GM20431 (cell line): ENCODE data around the gene CCDC107.
"Not testable (repeated sequence)": the region's sequence is repeated elsewhere in the genome, so short reads cannot be mapped to it uniquely, and the experiment has no call there.

Experiments
- in situ Hi-C: fragments of 300-500 bp; cut with MseI, MboI; formaldehyde crosslinking; loops from one replicate; pipeline ENCODE4 v1.15.0; 2020; ENCODE audit warnings: low sequenced_read_pairs; ENCODE audit not compliant: unreplicated experiment

Gene CCDC107, protein sequence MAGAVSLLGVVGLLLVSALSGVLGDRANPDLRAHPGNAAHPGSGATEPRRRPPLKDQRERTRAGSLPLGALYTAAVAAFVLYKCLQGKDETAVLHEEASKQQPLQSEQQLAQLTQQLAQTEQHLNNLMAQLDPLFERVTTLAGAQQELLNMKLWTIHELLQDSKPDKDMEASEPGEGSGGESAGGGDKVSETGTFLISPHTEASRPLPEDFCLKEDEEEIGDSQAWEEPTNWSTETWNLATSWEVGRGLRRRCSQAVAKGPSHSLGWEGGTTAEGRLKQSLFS

DNA sequence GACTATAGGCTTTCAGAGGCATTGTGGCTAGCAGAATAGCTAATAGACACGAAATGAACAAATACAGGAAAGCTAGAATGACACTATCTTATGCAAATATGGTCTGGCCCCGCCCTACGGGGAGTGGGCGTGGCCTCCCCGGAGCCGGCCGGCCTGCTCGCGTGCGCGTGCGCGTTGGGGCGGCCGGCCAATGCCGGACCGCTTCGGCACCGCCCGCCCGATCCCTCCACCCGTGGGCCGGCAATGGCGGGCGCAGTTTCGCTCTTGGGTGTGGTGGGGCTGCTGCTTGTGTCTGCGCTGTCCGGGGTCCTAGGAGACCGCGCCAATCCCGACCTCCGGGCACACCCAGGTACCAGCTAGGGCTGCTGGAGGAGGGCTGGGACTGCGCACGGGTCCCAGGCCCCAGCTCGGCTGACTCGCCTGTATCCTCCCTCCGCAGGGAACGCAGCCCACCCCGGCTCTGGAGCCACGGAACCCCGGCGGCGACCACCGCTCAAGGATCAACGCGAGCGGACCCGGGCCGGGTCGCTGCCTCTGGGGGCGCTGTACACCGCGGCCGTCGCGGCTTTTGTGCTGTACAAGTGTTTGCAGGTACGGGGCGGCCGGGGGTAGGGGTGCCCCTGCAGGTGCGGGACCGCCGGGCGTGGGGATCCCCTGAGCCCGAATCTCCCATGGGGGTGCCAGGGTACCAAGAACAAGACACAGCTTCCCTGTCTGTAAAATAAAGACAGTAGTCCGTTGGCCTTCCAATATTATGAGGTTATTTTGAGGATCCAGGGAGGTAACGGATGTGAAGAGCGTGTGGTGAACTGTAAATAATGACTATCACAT lies at the start of gene CCDC107:
Gene CCDC107, plus strand, starts transcription at position 156 of the 831 bp plus-strand sequence. Its CDS starts 88 bp downstream, at position 244.
- in situ Hi-C loops: no loop called here

DNA sequence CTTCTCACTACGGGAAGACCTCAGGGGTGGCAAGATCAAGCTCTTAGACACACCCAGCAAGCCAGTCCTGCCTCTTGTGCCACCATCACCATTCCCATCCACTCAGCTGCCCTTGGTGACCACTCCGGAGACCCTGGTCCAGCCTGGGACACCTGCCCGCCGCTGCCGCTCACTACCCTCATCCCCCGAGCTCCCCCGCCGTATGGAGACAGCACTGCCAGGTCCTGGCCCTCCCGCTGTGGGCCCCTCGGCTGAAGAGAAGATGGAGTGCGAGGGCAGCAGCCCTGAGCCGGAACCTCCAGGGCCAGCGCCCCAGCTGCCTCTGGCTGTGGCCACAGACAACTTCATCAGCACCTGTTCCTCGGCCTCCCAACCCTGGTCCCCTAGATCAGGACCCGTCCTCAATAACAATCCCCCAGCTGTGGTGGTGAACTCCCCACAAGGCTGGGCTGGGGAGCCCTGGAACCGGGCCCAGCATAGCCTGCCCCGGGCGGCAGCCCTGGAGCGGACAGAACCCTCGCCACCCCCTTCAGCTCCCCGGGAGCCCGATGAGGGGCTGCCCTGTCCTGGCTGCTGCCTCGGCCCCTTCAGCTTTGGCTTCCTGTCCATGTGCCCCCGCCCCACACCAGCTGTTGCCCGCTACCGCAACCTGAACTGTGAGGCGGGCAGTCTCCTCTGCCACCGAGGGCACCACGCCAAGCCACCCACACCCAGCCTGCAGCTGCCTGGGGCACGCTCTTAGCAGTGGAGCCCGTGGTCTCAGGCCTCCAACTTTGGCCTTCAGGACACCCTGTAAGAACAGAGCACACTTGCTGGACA lies 48.9 kb upstream of the CCDC107 start:
- in situ Hi-C loops: no loop called here

DNA sequence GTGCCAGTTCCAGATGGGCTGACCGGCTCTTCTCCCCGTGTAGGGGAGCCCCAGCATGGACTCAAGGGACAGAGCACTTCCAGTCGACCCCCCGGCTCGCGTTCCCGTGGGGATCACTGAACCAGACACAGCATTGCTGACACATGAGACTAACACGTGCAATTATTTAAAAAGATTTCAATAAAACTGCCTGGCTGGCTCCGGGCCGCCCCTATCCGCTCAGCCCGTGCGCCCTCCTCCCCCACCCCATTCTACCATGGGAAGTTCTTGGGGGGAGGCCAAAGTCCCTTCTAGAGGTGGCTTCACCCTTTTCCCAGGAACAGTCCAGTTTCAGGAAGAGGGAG lies 48.3 kb upstream of the CCDC107 start:
- in situ Hi-C loops: no loop called here

DNA sequence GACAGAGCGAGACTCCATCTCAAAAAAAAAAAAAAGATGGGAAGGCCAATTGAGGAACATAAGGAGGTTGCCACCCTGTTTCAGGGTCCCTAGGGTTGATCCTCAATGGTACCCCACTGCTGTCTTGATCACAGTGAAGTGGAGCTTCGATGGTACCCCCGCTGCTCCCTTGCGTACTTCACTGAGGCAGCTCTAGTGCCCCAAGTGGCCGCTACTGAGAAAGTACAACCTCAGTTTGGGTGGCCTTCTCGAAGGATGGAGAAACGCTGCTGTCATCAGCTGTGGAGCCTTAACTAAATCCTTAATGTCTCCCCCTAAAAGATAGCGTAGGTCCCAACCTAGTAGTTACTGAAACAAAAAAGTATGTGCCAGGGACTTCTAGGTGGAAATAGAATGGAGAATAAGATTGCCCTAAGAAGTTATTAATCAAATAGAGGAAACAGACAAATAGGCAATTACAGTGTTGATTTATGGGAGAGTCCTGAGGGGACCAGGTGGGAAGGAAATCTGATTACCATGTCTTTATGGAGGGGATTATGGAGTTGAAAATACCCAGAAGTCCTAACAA lies 46.8 kb upstream of the CCDC107 start:
- in situ Hi-C loops: no loop called here

DNA sequence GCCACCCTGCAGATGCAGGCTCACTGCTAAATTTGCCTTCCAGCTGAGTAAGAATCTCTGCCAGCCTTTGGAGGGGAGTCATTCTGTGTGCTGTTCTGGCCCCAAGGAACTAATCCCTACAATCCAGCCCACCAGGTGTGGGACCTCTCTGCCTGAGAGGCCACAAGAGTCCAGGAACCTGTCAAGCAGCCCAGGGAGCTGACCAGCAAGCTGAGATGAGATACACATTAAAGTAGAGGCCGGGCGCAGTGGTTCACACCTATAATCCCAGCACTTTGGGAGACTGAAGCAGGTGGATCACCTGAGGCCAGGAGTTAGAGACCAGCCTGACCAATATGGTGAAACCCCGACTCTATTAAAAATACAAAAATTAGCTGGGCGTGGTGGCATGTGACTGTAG lies 46.0 kb upstream of the CCDC107 start:
- in situ Hi-C loops: not testable (repeated sequence)

DNA sequence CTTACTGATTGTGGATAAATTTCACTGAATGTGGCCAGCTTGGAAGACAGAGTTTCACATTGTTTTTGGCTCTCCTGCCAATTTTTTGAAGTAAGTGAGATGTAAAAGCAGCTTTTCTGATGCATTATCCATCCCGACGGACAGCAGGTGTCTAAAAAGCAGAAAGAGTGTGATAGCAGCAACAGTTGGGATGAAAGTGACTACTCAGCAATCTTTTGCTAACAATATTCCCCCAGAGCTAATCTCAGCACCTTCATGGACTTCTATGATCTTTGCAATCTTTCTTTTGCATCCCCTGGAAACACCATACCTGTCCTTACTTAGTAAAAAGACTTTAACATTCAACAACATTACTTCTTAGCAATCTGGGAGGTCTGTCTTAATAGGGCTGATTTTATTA lies 45.2 kb upstream of the CCDC107 start:
- in situ Hi-C loops: no loop called here

DNA sequence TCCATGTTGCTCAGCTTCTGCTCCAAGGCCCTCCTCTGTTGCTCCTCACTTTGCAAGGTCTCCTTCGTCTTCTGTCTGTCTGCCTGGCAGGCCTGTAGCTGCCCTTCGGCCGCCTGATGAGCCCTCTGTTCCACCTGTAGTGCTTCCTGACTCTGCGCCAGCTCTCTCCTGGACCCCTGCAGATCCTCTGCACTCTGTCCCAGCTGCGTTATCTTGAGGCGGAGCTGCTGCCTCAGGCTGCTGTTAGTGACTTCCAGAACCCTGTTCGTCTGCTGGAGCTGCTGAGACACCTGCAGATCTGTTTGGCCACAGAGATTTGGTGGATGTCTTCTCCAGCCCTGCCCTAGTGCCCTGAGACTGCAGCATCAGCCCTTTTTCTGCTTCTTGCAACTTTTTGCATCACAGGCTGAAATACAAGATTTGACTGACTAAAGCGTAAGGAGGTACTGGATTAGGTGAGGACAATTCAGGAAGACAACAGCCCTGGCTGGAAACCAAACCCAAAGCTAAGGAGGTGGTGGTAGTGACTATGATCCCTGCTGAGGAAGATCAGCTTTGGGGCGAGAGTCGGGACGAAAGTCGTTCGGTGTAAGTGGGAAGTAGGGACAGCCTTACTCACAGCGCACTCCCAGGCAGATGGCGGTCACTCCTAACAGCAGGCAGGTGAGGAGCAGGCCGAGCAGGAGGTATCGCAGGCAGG lies 42.0 kb upstream of the CCDC107 start:
- in situ Hi-C loops: no loop called here

DNA sequence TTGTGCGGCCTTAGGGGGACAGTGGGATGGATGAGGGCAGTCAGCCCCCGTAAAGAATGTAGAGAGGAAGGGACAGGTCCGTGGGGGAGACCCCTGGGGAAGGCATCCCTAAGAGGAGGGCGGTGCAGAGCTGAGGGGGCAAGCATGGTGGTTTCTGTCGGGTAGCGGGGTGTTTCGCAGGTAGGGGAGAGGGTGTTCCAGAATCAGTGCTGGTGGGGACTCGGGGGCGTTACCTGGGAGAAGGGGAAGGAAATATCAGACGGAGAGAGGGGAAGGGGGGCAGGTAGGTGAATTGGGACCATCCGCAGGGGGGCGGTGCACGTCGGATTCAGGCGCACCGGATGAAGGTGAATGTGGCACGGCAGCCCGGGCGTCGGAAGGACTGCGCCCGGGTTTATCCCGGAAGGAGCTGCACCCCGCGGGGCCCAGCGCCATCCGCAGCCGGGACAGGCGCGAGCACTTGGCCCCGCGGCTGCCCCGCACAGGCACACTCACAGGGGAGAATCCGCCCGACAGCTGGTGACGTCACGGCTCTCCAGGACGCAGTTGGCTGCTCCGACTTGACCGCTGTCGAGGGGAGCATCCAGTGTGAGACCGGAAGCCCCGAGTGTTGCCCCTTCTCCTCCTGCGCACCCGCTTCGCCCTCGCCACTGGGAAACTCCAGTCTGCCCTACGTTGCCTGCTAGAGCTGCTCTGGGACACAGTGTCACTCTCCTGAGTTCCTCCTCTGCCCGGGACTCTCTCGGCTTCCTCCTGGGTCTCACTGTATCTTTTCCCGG lies 41.2 kb upstream of the CCDC107 start:
- in situ Hi-C loops: no loop called here

DNA sequence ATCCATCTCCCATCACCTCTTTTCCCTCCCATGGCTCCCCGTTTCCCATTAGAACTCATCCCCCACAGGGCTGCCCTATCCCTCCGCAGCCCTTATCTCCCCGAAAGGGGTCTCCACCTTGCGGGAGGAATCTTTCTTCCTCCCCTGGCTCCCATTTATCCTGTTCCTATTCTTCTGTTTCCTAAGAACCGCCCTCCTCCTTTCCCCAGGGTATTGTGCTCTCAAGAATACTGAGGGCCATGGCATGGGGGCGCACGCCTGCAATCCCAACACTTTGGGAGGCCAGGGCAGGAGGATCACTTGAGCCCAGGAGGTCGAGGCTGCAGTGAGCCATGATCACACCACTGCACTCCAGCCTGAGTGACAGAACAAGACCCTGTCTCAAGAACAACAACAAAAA lies 40.5 kb upstream of the CCDC107 start:
- in situ Hi-C loops: no loop called here

DNA sequence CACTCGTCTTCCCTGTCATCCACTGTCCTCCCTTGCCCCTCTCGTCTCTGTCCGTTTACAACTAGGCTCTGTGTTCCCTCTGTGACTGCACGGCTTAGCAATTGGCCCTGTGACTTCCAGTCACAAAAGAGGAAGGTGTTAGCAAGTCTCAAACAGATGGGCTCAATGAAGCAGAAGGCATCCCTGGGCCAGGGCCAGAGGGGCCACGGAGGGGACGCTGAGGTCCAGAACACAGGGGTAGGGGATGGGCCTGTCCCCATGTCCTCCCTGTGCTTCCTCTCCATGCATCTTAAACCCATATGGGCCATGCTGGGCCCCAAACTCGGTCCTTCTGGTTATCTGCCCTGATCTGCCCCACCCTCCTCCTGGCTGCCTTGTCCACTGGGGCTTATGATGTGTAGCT lies 39.8 kb upstream of the CCDC107 start, which contains the start of gene CD72:
Gene CD72, minus strand, starts transcription at position 89 of the 403 bp plus-strand sequence. CDS start 110 bp downstream, outside the sequence.
- in situ Hi-C loops: no loop called here

DNA sequence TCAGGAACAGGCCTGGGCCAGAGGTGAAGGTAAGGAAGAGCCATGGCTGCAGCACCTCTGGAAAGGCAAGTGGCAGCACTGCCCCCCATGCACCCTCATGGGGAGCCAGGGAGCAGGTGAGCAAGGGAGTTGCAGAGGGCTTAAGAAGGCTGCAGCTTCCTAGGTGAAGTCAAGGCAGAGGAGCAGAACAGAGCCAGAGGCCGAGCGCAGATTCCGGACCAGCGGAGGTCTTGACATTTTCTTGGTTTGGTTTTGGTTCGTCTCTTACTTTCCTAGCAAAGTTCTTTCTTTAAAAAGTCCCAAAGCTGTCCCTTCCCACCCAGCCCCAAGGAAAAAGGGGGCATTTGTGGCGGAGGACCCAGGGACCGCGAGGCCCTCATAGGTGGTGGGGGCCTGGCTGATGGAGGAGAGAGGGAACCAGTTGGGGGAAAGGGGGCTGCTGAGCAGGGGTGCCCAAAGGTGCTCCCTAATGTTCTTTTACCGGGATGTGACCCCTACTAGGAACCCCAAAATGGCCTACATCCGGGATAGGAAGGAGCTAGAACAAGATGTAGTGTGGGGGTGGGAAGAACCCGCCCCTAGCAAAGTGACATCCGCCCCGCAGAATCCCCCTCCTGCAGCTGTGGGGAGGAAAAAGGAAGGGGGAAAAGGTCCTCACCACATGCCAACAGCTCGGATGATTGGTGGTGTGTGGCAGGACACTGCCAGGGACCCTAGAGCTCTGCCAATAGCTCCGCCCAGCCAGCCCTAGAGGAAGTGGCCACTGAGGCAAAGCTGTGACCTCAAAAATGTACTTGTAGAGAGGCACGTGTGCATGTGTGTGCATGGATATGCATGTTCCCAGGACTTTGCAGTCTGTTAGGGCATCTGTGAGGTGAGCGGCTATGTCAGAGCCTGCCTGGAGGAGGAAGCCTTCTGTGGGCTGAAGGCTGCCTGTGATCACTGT lies 39.0 kb upstream of the CCDC107 start:
- in situ Hi-C loops: no loop called here

DNA sequence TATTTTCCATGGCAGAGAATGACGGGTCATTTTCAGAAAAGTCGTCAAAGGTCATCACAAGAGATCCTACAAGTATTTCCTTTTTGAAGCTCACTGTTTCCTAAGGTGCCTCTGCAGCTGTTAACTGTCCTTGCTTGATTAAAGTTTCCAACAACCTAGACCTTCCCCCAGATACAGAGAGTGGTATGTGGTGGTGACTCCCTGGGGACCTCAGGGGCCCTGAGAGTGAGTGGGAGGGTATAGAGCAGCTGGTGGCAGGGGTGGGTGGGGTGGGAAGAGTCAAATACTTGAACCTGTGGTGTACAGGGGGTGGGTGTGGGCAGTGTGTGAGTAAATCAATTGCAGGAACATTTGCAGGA lies 38.3 kb upstream of the CCDC107 start:
- in situ Hi-C loops: no loop called here

DNA sequence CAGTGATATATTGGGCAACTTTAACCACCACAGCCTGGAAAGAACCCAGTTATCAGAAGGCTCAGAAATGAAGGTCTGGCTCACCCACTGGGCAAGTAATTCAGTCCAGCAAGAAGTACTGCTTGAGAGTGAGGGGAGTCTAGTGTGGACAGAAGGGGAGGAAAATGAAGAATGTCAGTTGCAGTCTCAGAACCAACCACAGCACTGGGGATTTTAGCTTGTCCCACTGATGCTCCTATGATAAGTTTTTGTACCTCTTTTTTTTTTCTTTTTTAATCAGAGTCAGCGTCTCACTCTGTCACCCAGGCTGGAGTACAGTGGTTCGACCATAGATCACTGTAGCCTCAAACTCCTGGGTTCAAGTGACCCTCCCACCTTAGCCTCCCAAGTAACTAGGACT lies 30.5 kb upstream of the CCDC107 start:
- in situ Hi-C loops: no loop called here

DNA sequence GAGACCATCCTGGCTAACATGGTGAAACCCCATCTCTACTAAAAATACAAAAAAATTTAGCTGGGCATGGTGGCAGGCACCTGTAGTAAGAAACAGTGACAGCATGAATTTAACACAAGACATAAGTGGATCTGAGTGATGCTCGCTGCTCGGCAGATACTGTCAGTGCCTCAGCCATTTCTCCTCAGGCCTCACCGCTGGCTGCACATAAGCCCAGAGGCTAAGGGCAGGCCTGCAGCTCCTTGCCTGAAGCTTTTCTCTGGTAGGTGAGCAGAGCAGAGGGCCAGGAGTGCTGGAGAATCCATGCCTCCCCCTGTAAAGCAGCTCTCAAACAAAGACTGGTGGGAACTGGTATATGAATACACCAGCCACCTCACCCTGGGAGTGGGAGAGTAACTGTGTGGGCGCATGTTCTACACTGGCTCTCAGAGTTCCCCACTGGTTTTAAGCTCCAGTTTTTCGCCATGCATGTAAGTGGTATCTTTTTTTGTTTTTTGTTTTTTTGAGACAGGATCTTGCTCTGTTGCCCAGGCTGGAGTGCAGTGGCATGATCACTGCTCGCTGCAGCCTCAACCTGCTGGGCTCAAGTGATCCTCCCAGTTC lies 29.6 kb upstream of the CCDC107 start:
- in situ Hi-C loops: no loop called here

DNA sequence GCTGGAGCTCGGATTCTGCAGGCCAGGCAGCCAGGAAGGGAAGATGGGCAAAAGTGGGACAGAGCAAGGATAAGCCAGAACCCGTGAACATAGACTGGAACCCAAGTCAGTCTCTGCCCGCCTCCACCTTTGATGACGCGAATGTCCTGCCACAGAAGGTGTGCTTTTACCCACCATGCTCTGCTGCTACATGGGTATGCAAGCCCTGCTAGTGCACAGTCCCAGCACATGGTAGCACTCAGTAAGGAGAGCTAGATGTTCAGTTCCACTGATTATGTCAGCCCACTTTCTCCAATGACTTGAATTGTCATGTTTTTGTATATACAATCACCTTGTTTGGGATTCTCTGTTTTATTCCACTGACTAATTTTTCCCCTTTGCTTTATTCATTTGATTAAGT lies 28.5 kb upstream of the CCDC107 start:
- in situ Hi-C loops: no loop called here

DNA sequence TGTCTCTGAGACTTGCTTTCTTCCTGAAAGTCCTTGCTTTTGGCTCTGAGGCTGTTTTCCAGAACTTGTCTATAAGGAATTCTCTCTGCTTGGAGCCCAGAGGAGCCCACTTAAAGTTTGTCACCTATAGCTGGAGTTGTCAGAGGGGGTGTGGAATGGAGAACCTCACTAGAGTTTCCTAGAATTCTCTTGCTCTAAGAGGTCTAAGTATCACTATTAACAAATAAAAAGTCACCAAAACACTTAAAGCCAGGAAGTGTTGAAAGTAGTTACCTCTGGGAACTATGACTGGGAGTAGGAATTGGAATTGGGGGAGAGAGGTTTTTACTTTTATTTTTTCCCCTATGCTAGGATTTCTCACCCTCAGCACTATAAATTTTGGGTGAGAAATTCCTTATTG lies 22.4 kb upstream of the CCDC107 start:
- in situ Hi-C loops: no loop called here

DNA sequence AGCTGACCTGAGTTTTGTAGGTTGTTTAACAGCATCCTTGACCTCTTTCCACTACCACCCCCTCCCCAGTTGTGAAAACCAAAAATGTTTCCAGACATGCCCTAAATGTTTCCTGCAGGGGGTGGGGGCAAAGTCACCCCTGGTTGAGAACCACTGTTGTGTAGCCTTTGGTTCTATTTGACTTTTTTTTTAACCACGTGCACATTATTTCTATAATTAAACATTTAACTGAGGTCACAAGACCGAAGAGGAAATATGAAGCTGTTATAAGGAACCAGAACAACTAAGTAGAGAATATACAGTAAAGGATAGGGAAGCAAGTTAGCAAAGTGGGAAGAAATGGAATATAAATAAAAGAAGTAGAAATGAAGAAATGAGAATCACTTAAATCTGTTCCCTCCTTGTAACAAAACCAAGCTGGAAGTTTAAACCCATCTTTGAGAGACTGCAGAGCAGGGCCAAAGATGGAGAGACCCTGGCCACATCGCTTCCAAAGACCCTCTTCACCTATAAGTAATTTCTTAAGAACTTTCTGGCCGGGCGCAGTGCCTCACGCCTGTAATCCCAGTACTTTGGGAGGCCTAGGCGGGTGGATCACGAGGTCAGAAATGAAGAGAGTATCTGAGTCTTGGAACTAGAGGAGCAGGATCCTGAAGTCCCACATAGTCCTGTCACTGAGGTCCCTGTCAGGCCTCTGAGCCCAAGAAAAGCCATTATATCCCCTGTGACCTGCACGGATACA lies 21.8 kb upstream of the CCDC107 start:
- in situ Hi-C loops: no loop called here
